ENCODE data around the gene LRRC59. TPM values are rescaled to one million over a fixed set of nuclear protein-coding genes. Genes with fewer than 3 reads are reported as not detected.

LRRC59 gene
- total RNA-seq, 1 experiment from 2014 or later = 108 TPM

GRCh38 chr17:50440838-50441829 lies 43.8 kb upstream of the LRRC59 start (continued):
- no peak for TF ChIP-seq ZNF532 (CRISPR knock-in tag; IDR thresholded peaks at IDR 0.05; ENCODE audit: borderline replicate concordance)
- no peak for TF ChIP-seq FOXJ3 (CRISPR knock-in tag; IDR thresholded peaks at IDR 0.05; ENCODE audit: borderline replicate concordance)

- CTCF ChIA-PET = interaction anchor here (1.6 to 1.9 kb wide), 2 partner anchors 14 to 43 kb away, joined by 4 to 8 read pairs; partner anchors contain the start of genes ACSF2 and LRRC59
- no peaks in the 10 kb centered on the region for H3K9me3 Mint-ChIP-seq
- peak overlapping the region; percentile 61; the same call in 1 of the 2 replicates for H3K27ac Mint-ChIP-seq
- POLR2A ChIA-PET = interaction anchor here (0.9 kb wide), 1 partner anchor 14 kb away, joined by 3 read pairs; no protein-coding TSS in a partner anchor
- H3K4me3 Mint-ChIP-seq = no peak overlapping the region
- DNase-seq (ENCODE audit: low spot score) = no peak
- ATAC-seq = no peak
- H3K27me3 Mint-ChIP-seq (ENCODE audit: low read depth) = no peaks in the 10 kb centered on the region
- H3K36me3 Mint-ChIP-seq = no peaks in the 10 kb centered on the region
- peaks cover 15% of the 10 kb centered on the region for H3K4me1 Mint-ChIP-seq
- TF ChIP-seq CBFB (CRISPR knock-in tag; IDR thresholded peaks at IDR 0.05; ENCODE audit: low read depth) = no peak
- no peak for TF ChIP-seq GABPB1 (CRISPR knock-in tag; IDR thresholded peaks at IDR 0.05)
- no peak for TF ChIP-seq ETV6 (CRISPR knock-in tag; IDR thresholded peaks at IDR 0.05)
- no peak for TF ChIP-seq JUN (CRISPR knock-in tag; IDR thresholded peaks at IDR 0.05)
- TF ChIP-seq, protein P1, sequence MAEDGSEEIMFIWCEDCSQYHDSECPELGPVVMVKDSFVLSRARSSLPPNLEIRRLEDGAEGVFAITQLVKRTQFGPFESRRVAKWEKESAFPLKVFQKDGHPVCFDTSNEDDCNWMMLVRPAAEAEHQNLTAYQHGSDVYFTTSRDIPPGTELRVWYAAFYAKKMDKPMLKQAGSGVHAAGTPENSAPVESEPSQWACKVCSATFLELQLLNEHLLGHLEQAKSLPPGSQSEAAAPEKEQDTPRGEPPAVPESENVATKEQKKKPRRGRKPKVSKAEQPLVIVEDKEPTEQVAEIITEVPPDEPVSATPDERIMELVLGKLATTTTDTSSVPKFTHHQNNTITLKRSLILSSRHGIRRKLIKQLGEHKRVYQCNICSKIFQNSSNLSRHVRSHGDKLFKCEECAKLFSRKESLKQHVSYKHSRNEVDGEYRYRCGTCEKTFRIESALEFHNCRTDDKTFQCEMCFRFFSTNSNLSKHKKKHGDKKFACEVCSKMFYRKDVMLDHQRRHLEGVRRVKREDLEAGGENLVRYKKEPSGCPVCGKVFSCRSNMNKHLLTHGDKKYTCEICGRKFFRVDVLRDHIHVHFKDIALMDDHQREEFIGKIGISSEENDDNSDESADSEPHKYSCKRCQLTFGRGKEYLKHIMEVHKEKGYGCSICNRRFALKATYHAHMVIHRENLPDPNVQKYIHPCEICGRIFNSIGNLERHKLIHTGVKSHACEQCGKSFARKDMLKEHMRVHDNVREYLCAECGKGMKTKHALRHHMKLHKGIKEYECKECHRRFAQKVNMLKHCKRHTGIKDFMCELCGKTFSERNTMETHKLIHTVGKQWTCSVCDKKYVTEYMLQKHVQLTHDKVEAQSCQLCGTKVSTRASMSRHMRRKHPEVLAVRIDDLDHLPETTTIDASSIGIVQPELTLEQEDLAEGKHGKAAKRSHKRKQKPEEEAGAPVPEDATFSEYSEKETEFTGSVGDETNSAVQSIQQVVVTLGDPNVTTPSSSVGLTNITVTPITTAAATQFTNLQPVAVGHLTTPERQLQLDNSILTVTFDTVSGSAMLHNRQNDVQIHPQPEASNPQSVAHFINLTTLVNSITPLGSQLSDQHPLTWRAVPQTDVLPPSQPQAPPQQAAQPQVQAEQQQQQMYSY (CRISPR knock-in tag; IDR thresholded peaks at IDR 0.05) = no peak
- TF ChIP-seq, protein P2, sequence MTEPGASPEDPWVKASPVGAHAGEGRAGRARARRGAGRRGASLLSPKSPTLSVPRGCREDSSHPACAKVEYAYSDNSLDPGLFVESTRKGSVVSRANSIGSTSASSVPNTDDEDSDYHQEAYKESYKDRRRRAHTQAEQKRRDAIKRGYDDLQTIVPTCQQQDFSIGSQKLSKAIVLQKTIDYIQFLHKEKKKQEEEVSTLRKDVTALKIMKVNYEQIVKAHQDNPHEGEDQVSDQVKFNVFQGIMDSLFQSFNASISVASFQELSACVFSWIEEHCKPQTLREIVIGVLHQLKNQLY (CRISPR knock-in tag; IDR thresholded peaks at IDR 0.05) = no peak
- TF ChIP-seq GRHL2 (CRISPR knock-in tag; IDR thresholded peaks at IDR 0.05; ENCODE audit: insufficient replicate concordance, severe bottlenecking) = no peak
Measured at GRCh38 chr17:50440172-50440837, 43.0 kb upstream of the LRRC59 start.

DNA sequence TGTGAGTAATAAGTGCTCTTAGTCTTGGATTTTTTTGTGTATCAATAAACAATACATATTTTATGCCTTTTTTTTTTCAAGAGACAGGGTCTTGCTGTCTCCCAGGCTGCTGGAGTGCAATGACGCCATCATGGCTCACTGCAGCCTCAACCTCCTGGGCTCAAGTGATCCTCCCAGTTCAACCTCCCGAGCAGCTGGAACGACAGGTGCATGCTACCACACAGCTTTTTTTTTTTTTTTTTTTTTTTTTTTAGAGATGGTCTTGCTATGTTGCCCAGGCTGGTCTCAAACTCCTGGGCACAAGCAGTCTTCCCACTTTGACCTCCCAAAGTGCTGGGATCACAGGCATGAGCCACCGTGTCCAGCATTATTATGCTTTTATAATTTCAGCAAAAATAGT lies 41.7 kb upstream of the LRRC59 start:
- ChIA-PET POLR2A (no interaction called here), CTCF (interaction anchor here (0.6 to 1.9 kb wide), 3 partner anchors 13 to 346 kb away, joined by 3 to 8 read pairs (median 4); partner anchors contain the start of genes ACSF2 and LRRC59)
- no peak overlapping the region for H3K4me3 Mint-ChIP-seq
- no peaks in the 10 kb centered on the region for H3K27me3 Mint-ChIP-seq (ENCODE audit: low read depth)
- no peaks in the 10 kb centered on the region for H3K36me3 Mint-ChIP-seq
- DNase-seq (ENCODE audit: low spot score) = no peak
- H3K27ac Mint-ChIP-seq = no peak overlapping the region
- no peak for ATAC-seq
- H3K9me3 Mint-ChIP-seq = no peaks in the 10 kb centered on the region
- H3K4me1 Mint-ChIP-seq = peaks cover 15% of the 10 kb centered on the region
- no peak for TF ChIP-seq RORB (CRISPR knock-in tag; IDR thresholded peaks at IDR 0.05)
- TF ChIP-seq, protein P3, sequence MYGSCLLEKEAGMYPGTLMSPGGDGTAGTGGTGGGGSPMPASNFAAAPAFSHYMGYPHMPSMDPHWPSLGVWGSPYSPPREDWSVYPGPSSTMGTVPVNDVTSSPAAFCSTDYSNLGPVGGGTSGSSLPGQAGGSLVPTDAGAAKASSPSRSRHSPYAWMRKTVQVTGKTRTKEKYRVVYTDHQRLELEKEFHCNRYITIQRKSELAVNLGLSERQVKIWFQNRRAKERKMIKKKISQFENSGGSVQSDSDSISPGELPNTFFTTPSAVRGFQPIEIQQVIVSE (CRISPR knock-in tag; IDR thresholded peaks at IDR 0.05; ENCODE audit: borderline replicate concordance) = no peak
- no peak for TF ChIP-seq FOXP4 (CRISPR knock-in tag; IDR thresholded peaks at IDR 0.05)
- TF ChIP-seq PRRX2 (CRISPR knock-in tag; IDR thresholded peaks at IDR 0.05) = no peak
- no peak for TF ChIP-seq GABPB1 (CRISPR knock-in tag; IDR thresholded peaks at IDR 0.05)
- no peak for TF ChIP-seq ELF4 (CRISPR knock-in tag; IDR thresholded peaks at IDR 0.05; ENCODE audit: low read depth)
- TF ChIP-seq HMGA2 (CRISPR knock-in tag; IDR thresholded peaks at IDR 0.05) = no peak
- no peak for TF ChIP-seq NFATC4 (CRISPR knock-in tag; IDR thresholded peaks at IDR 0.05)
